Measurements from ENCODE around the gene POTEM.
"Not testable (repeated sequence)": the region's sequence is repeated elsewhere in the genome, so short reads cannot be mapped to it uniquely, and the experiment has no call there.

DNA sequence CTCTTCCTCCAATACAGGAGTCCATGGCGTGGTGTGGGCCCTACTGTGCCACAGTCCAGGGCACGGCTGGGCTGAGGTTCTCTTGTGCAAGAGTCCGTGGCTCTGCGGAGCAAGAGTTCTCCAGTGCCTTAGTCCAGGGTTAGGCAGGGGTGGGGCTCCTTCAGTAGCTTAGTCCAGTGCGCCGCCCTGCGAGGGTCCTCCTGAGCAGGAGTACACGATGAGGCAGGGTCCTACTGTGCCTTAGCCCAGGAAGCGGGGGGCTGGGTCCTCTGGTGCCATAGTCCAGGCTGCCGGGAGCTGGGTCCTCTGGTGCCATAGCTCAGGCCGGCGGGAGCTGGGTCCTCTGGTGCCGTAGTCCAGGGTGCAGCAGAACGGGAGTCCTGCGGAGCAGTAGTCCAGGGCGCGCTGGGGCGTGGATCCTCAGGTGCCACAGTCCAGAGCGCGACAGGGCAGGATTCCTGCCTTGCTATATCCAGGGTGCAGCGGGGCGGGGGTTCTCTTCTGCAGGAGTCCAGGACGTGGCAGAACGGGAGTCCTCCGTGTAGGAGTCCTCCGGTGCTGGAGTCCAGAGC, 69.7 kb downstream of the POTEM start:
- TF ChIP-seq, protein P1, sequence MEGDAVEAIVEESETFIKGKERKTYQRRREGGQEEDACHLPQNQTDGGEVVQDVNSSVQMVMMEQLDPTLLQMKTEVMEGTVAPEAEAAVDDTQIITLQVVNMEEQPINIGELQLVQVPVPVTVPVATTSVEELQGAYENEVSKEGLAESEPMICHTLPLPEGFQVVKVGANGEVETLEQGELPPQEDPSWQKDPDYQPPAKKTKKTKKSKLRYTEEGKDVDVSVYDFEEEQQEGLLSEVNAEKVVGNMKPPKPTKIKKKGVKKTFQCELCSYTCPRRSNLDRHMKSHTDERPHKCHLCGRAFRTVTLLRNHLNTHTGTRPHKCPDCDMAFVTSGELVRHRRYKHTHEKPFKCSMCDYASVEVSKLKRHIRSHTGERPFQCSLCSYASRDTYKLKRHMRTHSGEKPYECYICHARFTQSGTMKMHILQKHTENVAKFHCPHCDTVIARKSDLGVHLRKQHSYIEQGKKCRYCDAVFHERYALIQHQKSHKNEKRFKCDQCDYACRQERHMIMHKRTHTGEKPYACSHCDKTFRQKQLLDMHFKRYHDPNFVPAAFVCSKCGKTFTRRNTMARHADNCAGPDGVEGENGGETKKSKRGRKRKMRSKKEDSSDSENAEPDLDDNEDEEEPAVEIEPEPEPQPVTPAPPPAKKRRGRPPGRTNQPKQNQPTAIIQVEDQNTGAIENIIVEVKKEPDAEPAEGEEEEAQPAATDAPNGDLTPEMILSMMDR (IDR thresholded peaks at IDR 0.05) = not testable (repeated sequence)
- not testable (repeated sequence) for TF ChIP-seq POLR2A (IDR thresholded peaks at IDR 0.05)
